Activated CD4-positive, alpha-beta memory T cell treated with anti-CD3 and anti-CD28 coated beads, Interleukin-2, amount 10 ng/mL, durations not matched to agents 7 days and 5 days (primary cell): ENCODE measurements around the gene KRTAP4-11. TPM values are rescaled to one million over a fixed set of nuclear protein-coding genes. Genes with fewer than 3 reads are reported as not detected.
"Not testable (repeated sequence)": the region's sequence is repeated elsewhere in the genome, so short reads cannot be mapped to it uniquely, and the experiment has no call there.

Experiments used
- CTCF ChIA-PET: fragments of 350-600 bp; sonication (Branson Sonifier 250); formaldehyde crosslinking; loops from one replicate; lab custom pipeline; 2021; ENCODE audit warnings: antibody characterized with exemption, inconsistent platforms; lab: Charles Lee
- POLR2A ChIA-PET: fragments of 350-600 bp; sonication (Branson Sonifier 250); formaldehyde crosslinking; loops from one replicate; lab custom pipeline; 2021; ENCODE audit warnings: antibody characterized with exemption; lab: Charles Lee
- DNase-seq: peaks from one replicate; pipeline ENCODE4 v3.0.0-alpha.2; 2020
- H3K27ac Mint-ChIP-seq: one replicate; pipeline ENCODE4 v1.8.0; 2021; ENCODE audit warnings: mild to moderate bottlenecking, mixed read lengths
- H3K27me3 Mint-ChIP-seq: one replicate; pipeline ENCODE4 v1.8.0; 2021; ENCODE audit warnings: mixed read lengths
- H3K36me3 Mint-ChIP-seq: one replicate; pipeline ENCODE4 v1.8.0; 2021; ENCODE audit warnings: low read depth, mixed read lengths
- H3K4me1 Mint-ChIP-seq: one replicate; pipeline ENCODE4 v1.8.0; 2021; ENCODE audit warnings: mixed read lengths
- H3K4me3 Mint-ChIP-seq: one replicate; pipeline ENCODE4 v1.8.0; 2021; ENCODE audit warnings: mild to moderate bottlenecking, mixed read lengths
- H3K9me3 Mint-ChIP-seq: one replicate; pipeline ENCODE4 v1.8.0; 2021; ENCODE audit warnings: mixed read lengths
- total RNA-seq, 2 experiments: library from RNA; stranded (reverse); gene quantifications; one replicate each; pipeline ENCODE4 v1.2.3, GENCODE V29; 2021

Gene KRTAP4-11
- total RNA-seq, 2 experiments from 2014 or later, result not detected

GRCh38 chr17:41096055-41096454 is 22.1 kb downstream of the KRTAP4-11 start:
- H3K4me1 Mint-ChIP-seq, result no peaks in the 10 kb centered on the region

DNA sequence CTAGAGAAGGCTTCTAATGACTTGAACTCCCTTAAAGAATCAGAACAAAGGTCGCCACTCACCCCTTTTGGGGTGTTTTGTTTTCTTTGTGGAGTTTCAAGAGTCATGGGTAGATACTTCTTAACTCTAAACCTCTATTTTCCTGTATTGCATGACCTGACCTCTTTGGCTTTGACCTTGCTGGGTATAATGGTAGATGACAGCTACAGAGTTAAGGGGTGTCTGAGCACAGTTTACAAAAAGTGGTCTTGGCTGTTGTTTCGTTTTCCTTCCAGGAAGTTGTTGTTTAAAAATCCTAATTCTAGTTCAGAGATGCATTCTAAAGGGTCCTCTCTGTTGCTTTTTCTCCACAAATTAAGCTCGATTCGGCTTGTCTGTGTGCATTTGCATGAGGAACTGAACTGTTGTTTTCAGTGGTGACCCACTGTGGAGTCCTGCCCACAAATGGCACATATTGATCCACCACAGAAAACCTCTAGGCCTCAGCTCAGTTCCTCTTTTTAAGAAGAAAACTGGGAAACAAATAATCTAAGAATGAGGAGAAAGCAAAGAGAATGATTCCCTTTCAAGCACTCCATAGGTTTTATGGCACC is 29.3 kb downstream of the KRTAP4-11 start:
- H3K9me3 Mint-ChIP-seq, H3K4me1 Mint-ChIP-seq, H3K4me3 Mint-ChIP-seq, H3K27ac Mint-ChIP-seq, CTCF ChIA-PET, DNase-seq, H3K36me3 Mint-ChIP-seq, POLR2A ChIA-PET: not testable (repeated sequence)
- H3K27me3 Mint-ChIP-seq, result peaks cover 12% of the 10 kb centered on the region

More at GRCh38 chr17:41096055-41096454, 22.1 kb downstream of the KRTAP4-11 start:
- Mint-ChIP-seq H3K9me3 (peaks cover 3% of the 10 kb centered on the region), H3K27ac (no peak overlapping the region), H3K36me3 (no peaks in the 10 kb centered on the region), H3K27me3 (peaks cover 10% of the 10 kb centered on the region), H3K4me3 (no peak overlapping the region)
- ChIA-PET POLR2A (no interaction called here), CTCF (no interaction called here)
- no peak for DNase-seq

DNA sequence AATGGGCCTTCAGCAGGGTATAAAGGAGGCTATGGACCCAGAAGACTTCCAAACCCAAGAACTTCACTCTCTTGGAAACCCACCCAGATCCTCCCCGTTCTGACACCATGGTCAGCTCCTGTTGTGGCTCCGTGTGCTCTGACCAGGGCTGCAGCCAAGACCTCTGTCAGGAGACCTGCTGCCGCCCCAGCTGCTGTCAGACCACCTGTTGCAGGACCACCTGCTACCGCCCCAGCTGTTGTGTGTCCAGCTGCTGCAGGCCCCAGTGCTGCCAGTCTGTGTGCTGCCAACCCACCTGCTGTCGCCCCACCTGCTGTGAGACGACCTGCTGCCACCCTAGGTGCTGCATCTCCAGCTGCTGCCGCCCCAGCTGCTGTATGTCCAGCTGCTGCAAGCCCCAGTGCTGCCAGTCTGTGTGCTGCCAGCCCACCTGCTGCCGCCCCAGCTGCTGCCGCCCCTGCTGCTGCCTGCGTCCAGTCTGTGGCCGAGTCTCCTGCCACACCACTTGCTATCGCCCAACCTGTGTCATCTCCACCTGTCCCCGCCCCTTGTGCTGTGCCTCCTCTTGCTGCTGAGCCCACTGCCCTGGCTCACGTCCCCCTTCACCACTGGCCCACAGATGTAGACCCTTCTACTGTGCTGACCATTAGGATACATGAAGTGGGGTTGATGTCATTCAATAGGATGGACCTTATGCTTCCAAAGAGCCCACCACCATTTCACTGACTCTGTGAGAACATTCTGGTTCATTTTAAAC is 33.9 kb downstream of the KRTAP4-11 start, which contains the start of gene KRTAP4-7:
Gene KRTAP4-7, plus strand, starts transcription at position 51 of the 757 bp plus-strand sequence. Its CDS starts 57 bp downstream, at position 108.
- POLR2A ChIA-PET, result not testable (repeated sequence)

GRCh38 chr17:41083427-41083826 is 34.7 kb downstream of the KRTAP4-11 start:
- H3K4me1 Mint-ChIP-seq, POLR2A ChIA-PET, H3K36me3 Mint-ChIP-seq, H3K9me3 Mint-ChIP-seq, H3K27me3 Mint-ChIP-seq, H3K4me3 Mint-ChIP-seq, H3K27ac Mint-ChIP-seq, DNase-seq, CTCF ChIA-PET: not testable (repeated sequence)

More for the DNA sequence above, 33.9 kb downstream of the KRTAP4-11 start, which contains the start of gene KRTAP4-7:
- H3K27me3 Mint-ChIP-seq, H3K27ac Mint-ChIP-seq, H3K36me3 Mint-ChIP-seq, DNase-seq, CTCF ChIA-PET, H3K4me3 Mint-ChIP-seq, H3K9me3 Mint-ChIP-seq, H3K4me1 Mint-ChIP-seq: not testable (repeated sequence)

- H3K27ac Mint-ChIP-seq, result no peak overlapping the region
- H3K4me3 Mint-ChIP-seq, result no peak overlapping the region
- peaks cover 8% of the 10 kb centered on the region for H3K27me3 Mint-ChIP-seq
- no peaks in the 10 kb centered on the region for H3K9me3 Mint-ChIP-seq
- ChIA-PET CTCF (no interaction called here), POLR2A (no interaction called here)
- no peaks in the 10 kb centered on the region for H3K36me3 Mint-ChIP-seq
- no peaks in the 10 kb centered on the region for H3K4me1 Mint-ChIP-seq
- no peak for DNase-seq
These were observed 35.5 kb downstream of the KRTAP4-11 start for GRCh38 chr17:41082626-41083025.

DNA sequence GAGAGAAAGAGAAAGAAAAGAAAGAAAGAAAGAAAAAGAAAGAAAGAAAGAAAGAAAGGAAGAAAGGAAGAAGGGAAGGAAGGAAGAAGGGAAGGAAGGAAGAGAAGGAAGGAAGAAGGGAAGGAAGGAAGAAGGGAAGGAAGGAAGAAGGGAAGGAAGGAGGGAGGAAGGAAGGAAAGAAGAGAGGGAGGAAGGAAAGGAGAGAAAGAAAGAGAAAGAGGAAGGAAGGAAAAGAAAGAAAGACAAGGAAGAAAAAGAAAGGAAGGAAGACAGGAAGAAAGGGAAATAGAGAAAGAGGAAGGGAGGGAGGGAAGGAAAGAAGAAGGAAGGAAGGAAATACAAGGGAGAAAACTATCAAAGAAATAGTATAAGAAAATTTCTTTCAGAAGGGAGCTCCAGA is 41.4 kb downstream of the KRTAP4-11 start:
- Mint-ChIP-seq H3K27ac (no peak overlapping the region), H3K36me3 (no peaks in the 10 kb centered on the region), H3K4me3 (no peak overlapping the region), H3K4me1 (no peaks in the 10 kb centered on the region), H3K27me3 (peaks cover 12% of the 10 kb centered on the region), H3K9me3 (no peaks in the 10 kb centered on the region)
- no peak for DNase-seq
- ChIA-PET POLR2A (no interaction called here), CTCF (no interaction called here)

- H3K9me3 Mint-ChIP-seq, result no peaks in the 10 kb centered on the region
- peaks cover 12% of the 10 kb centered on the region for H3K27me3 Mint-ChIP-seq
- POLR2A ChIA-PET, result no interaction called here
- no peaks in the 10 kb centered on the region for H3K4me1 Mint-ChIP-seq
- H3K36me3 Mint-ChIP-seq, result no peaks in the 10 kb centered on the region
- no peak for DNase-seq
- H3K27ac Mint-ChIP-seq, result no peak overlapping the region
- CTCF ChIA-PET, result no interaction called here
- H3K4me3 Mint-ChIP-seq, result no peak overlapping the region
These were observed 44.5 kb downstream of the KRTAP4-11 start for GRCh38 chr17:41073676-41074075.

- peaks cover 11% of the 10 kb centered on the region for H3K27me3 Mint-ChIP-seq
- H3K36me3 Mint-ChIP-seq, result no peaks in the 10 kb centered on the region
- POLR2A ChIA-PET, result no interaction called here
- CTCF ChIA-PET, result interaction anchor here (1.5 kb wide), 1 partner anchor 24 kb away, joined by 3 read pairs; no protein-coding TSS in a partner anchor
- H3K4me1 Mint-ChIP-seq, result no peaks in the 10 kb centered on the region
- no peak overlapping the region for H3K27ac Mint-ChIP-seq
- H3K9me3 Mint-ChIP-seq, result no peaks in the 10 kb centered on the region
- no peak overlapping the region for H3K4me3 Mint-ChIP-seq
- no peak for DNase-seq
These were observed 46.4 kb downstream of the KRTAP4-11 start for GRCh38 chr17:41071606-41072360.

GRCh38 chr17:41069031-41069430 is 49.1 kb downstream of the KRTAP4-11 start:
- no peaks in the 10 kb centered on the region for H3K36me3 Mint-ChIP-seq
- DNase-seq, result no peak
- CTCF ChIA-PET, result no interaction called here
- H3K4me1 Mint-ChIP-seq, result no peaks in the 10 kb centered on the region
- H3K27me3 Mint-ChIP-seq, result no peaks in the 10 kb centered on the region
- H3K4me3 Mint-ChIP-seq, result no peak overlapping the region
- H3K9me3 Mint-ChIP-seq, result no peaks in the 10 kb centered on the region
- POLR2A ChIA-PET, result no interaction called here
- H3K27ac Mint-ChIP-seq, result no peak overlapping the region

DNA sequence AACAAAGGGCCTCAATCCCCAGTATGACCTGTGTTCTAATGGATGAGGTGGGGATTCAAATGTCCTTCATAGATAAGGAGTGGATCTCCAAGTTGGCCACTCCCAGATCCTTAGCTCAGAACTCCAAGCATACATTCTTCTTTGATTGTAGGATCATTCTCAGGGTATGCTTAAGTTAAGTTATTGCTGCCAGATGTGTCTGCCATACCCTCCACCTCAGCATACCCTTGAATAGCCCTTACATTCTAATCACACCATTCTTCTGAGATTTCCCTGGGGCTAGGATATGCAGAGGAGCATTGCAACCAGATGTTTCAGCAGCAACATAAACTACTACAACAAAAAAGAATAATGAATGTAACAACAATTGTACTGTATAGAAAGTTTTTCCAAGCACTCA is 50.9 kb downstream of the KRTAP4-11 start:
- Mint-ChIP-seq H3K9me3 (no peaks in the 10 kb centered on the region), H3K27me3 (peaks cover 3% of the 10 kb centered on the region), H3K4me3 (no peak overlapping the region), H3K36me3 (no peaks in the 10 kb centered on the region), H3K27ac (no peak overlapping the region), H3K4me1 (no peaks in the 10 kb centered on the region)
- CTCF ChIA-PET, result no interaction called here
- POLR2A ChIA-PET, result no interaction called here
- DNase-seq, result no peak

Other genes starting within 250 kb of the KRTAP4-11 start
- not detected for gene KRT20, start 233.1 kb downstream of the KRTAP4-11 start, total RNA-seq
- gene KRT23, start 180.7 kb downstream of the KRTAP4-11 start, total RNA-seq, result not detected
- not detected for gene KRT39, start 151.4 kb downstream of the KRTAP4-11 start, total RNA-seq
- gene KRT40, start 134.0 kb downstream of the KRTAP4-11 start, total RNA-seq, result not detected
- not detected for gene KRTAP3-3, start 124.2 kb downstream of the KRTAP4-11 start, total RNA-seq
- gene KRTAP3-2, start 118.5 kb downstream of the KRTAP4-11 start, total RNA-seq, result not detected
- gene KRTAP3-1, start 109.2 kb downstream of the KRTAP4-11 start, total RNA-seq, result not detected
- not detected for gene KRTAP1-5, start 91.2 kb downstream of the KRTAP4-11 start, total RNA-seq
- not detected for gene KRTAP1-4, start 88.2 kb downstream of the KRTAP4-11 start, total RNA-seq
- not detected for gene KRTAP1-3, start 83.5 kb downstream of the KRTAP4-11 start, total RNA-seq
- gene KRTAP1-1, start 76.9 kb downstream of the KRTAP4-11 start, total RNA-seq, result not detected
- gene KRTAP2-1, start 71.1 kb downstream of the KRTAP4-11 start, total RNA-seq, result not detected
- not detected for gene KRTAP2-2, start 63.1 kb downstream of the KRTAP4-11 start, total RNA-seq
- not detected for gene KRTAP2-3, start 58.3 kb downstream of the KRTAP4-11 start, total RNA-seq
- gene KRTAP2-4, start 52.5 kb downstream of the KRTAP4-11 start, total RNA-seq, result not detected
- not detected for gene KRTAP4-7, start 34.2 kb downstream of the KRTAP4-11 start, total RNA-seq
- not detected for gene KRTAP4-8, start 20.2 kb downstream of the KRTAP4-11 start, total RNA-seq
- not detected for gene KRTAP4-16, start 16.2 kb downstream of the KRTAP4-11 start, total RNA-seq
- gene KRTAP4-9, start 13.0 kb downstream of the KRTAP4-11 start, total RNA-seq, result not detected
- not detected for gene KRTAP4-12, start 5.8 kb upstream of the KRTAP4-11 start, total RNA-seq
- gene KRTAP4-6, start 22.2 kb upstream of the KRTAP4-11 start, total RNA-seq, result not detected
- not detected for gene KRTAP4-5, start 31.5 kb upstream of the KRTAP4-11 start, total RNA-seq
- not detected for gene KRTAP4-4, start 42.4 kb upstream of the KRTAP4-11 start, total RNA-seq
- not detected for gene KRTAP4-3, start 49.8 kb upstream of the KRTAP4-11 start, total RNA-seq
- not detected for gene KRTAP4-2, start 59.8 kb upstream of the KRTAP4-11 start, total RNA-seq
- not detected for gene KRTAP4-1, start 66.5 kb upstream of the KRTAP4-11 start, total RNA-seq
- gene KRTAP9-1, start 71.5 kb upstream of the KRTAP4-11 start, total RNA-seq, result not detected
- gene KRTAP9-2, start 108.3 kb upstream of the KRTAP4-11 start, total RNA-seq, result not detected
- not detected for gene KRTAP9-3, start 114.1 kb upstream of the KRTAP4-11 start, total RNA-seq
- gene KRTAP9-8, start 119.6 kb upstream of the KRTAP4-11 start, total RNA-seq, result not detected
- gene KRTAP9-4, start 131.3 kb upstream of the KRTAP4-11 start, total RNA-seq, result not detected
- not detected for gene KRTAP9-9, start 137.0 kb upstream of the KRTAP4-11 start, total RNA-seq
- gene KRTAP9-6, start 147.0 kb upstream of the KRTAP4-11 start, total RNA-seq, result not detected
- not detected for gene KRTAP9-7, start 157.3 kb upstream of the KRTAP4-11 start, total RNA-seq
- gene KRTAP29-1, start 184.5 kb upstream of the KRTAP4-11 start, total RNA-seq, result not detected
- gene KRTAP16-1, start 190.9 kb upstream of the KRTAP4-11 start, total RNA-seq, result under 1 TPM in 1 of 2 experiments, not detected in 1; 0.13 TPM
- not detected for gene KRTAP17-1, start 197.3 kb upstream of the KRTAP4-11 start, total RNA-seq
- gene KRT33A, start 232.5 kb upstream of the KRTAP4-11 start, total RNA-seq, result not detected